GM19455 (cell line): ENCODE results near the gene FAM117A.
"Not testable (repeated sequence)": the region's sequence is repeated elsewhere in the genome, so short reads cannot be mapped to it uniquely, and the experiment has no call there.

ENCODE experiments used
- ATAC-seq: cut with Tn5 transposase; IDR thresholded peaks from one replicate; pipeline ENCODE4 v1.9.1; 2021; ENCODE audit not compliant: unreplicated experiment

Gene FAM117A

DNA sequence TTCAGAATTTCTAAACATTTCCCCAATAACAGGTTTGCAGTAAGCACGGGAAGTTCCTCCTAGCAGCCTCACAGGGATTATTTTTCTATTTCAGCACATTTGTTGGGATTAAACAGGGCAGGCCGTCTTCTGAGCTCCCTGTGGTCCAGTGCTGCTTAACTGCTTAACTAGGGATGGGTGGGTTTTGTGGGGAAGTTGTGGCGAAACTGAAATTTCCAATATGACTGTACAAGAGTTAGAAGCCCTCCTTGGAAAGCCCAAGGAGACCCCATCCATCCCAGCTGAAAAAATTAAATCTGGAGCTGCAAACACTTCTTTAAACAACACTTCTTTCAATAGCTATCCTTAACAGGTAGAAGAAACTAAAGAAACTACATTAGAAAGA, 22.2 kb downstream of the FAM117A start:
- ATAC-seq: no peak

DNA sequence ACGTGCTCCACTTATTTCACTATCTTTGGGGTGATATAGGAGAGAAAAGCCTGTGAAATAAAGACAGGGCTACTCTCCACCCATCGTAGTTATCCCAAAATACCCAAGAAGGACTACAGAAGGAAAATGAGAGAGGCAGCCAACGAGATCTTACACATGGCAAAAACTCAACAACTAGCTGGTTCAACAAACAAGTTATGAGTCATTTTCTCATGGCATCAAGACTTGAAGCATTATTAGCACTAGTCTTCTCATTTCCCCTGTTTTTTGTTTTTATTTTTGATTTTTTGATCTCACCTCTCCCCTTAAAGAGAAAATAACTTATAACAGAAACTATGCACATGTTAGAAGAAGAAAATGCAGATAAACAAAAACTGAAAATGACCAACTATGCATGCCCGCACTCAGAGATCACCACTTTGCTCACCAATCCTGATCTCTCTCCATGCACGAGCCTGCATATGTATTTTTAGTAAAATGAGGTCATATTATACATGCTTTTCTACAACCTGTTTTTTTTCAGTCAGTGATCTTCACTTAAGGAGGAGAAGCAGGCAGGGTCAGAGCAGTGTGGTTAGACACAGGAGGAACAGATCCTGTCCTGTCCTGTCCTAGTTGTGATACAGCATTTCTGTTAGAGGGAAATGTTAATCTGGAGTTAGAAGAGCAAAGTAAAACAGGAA, 22.8 kb downstream of the FAM117A start:
- ATAC-seq: no peak

DNA sequence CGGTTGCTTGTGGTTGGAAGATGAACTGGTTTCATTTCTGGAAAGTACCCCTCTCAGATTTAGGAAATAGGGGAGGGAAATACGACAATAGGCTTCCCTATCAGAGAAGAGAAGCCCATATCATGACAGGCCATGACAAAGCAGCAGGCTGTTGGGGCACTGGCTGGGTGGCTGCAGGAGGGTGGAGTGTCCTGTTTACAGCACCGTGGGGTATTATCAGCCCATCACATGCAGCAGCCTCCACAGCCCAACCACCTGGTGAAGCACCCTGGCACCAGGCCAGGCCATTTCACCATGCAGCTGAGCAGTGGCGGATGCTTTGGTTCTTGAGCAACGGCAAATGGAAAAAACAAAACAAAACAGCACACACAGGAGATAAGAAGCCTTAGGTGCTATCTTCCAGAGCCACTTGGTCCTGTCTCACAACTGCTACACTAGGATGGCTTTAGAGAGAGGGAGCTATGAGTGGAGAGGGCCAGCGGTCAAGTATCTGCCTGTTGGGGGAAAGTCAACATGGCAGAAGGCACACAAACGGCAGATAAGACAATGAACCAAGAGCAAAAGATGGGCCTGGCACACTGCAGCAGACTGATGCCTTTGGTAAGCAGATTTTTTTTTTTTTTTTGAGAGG, 24.2 kb downstream of the FAM117A start:
- no peak for ATAC-seq

DNA sequence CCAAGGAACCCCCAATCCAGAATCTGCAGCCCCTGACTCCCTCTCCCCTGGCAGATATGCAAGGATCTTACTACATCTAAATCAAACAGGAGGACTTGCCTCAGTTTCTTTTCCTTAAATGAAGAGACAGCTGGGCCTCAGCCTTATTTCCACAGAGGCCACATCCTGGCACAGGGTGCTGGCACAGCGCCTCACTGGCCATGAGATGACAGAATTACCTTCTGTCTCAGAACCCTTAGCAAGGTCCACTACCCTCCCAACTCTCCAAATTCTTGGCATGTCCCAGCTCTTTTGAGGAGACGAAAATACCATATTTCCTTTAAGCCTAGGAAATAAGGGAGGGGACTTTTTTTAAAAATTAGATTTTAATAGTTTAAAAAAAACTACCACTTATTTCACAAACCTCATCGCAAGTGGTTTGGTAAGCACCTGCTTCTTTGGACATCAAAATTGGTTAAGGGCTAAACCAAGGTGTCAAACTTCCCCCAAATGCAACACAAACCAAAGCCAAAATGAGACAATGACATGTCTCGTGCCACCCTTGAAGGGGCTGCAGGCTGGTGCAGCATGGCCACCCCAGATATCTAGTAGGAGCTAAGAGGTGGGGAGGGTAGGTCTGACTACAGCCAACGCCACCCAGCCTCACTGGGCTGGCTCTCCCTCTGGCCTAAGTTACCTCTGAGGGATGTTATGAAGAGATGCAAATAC, 25.3 kb downstream of the FAM117A start:
- no peak for ATAC-seq

DNA sequence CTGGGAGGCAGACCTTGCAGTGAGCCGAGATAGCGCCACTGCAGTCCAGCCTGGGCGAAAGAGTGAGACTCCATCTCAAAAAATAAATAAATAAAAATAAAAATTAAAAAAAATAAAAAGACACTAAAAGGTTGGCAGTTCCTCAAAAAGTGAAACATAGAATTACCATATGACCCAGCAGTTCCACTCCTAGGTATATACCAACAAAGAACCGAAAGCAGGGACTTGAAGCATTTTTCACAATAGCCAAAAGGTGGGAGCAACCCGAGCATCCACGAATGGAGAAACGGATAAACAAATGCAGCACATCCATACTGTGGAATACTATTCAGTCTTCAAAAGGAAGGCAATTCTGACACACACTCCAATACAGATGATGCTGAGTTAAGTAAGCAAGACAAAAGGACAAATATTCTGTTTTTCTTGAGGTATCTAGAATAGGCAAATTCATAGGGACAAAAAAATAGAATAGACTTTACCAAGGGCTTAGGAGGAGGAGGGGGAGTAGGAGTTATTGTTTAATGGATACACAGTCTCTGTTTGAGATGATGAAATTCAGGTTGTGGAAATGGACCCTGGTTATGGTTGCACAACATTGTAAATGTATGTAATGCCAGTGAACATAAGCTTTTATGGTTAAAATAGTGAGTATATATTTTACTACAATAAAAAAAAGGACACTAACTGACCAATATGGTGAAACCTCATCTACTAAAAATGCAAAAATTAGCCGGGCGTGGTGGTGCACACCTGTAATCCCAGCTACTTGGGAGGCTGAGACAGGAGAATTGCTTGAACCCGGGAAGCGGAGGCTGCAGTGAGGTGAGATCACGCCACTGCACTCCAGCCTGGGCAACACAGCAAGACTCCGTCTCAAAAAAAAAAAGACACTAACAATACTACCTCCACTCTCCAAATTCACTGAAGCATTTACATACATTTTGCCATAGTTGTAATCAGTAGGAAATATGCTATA, 29.1 kb downstream of the FAM117A start:
- no peak for ATAC-seq

DNA sequence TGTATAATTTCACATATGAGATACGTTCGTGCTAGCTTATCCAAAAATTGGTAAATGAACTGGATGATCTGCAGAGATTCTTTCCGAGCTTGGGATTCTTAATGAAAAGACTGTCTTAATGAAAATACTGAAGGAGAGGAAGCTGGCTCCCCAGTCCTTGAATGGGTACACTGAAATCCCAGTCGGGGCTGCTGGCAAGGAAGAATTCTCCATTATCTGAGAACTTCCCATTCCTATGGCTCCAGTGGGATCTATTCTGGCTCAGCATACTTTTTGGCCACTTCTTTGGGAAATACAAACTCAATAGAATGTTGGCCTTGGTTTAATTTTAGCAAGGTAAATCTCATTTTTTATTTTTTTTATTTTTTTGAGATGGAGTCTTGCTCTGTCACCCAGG, 32.5 kb downstream of the FAM117A start:
- no peak for ATAC-seq

DNA sequence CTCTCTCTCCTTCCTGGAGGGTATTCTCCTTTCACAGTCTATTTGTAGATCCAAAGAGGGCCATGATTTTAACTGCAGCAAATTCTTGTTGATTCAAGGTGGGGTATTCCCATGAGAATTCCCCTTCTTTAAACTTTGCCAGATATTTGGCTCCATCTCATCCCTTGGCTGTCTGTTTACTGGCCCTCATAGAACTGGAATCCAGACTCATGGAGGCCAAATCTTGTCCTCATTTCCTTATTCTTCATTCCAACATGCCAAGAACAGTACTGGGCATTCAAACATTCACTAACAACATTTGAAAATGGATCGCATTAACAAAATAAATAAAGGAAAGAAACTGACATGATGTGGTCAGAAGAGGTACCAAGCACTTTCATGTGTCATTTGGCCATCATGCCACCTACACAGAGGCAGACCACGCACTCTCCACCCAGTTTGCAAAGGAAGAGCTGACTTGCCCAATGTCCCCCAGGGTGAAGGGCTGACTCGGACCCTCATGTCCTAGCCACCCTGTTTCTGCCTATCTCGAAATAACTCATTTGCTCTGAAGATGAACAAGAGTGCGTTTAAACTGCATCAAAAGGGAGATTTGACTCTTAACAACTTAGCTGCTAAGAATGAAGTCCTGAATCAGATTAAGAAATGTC, 33.0 kb downstream of the FAM117A start:
- no peak for ATAC-seq

DNA sequence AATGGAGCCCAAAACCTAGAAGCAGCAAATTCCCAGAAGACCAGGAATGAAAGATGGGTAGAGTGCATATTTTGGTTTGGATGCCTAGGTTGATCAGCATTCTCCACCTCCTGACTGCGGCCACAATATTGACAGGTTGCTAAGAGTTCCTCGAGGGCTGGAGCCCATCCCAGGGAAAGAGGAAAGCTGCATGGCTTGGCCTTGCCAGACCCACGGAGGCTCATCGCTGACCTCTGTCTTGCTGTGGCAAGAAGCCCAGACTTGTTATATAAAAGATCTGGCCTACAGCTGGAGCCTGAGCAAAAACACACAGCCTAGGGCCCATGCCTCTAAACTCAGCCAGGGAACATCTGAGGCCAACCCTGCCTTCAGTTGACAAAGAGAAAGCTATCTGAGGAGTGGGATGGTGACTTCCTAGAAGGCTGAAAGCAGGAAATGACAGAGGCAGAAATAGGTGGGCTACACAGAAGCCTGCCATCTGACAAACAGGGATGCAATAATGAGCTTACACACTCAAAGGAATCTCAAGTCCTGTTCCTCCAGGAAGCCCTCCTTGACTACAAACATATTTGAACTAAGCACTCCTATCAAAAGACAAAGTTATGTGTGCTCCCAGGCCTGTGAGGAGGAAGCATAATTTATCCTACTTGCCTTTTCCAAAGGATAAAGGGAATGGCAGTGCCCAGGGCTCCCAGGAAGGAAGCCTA, 33.7 kb downstream of the FAM117A start:
- ATAC-seq: no peak

DNA sequence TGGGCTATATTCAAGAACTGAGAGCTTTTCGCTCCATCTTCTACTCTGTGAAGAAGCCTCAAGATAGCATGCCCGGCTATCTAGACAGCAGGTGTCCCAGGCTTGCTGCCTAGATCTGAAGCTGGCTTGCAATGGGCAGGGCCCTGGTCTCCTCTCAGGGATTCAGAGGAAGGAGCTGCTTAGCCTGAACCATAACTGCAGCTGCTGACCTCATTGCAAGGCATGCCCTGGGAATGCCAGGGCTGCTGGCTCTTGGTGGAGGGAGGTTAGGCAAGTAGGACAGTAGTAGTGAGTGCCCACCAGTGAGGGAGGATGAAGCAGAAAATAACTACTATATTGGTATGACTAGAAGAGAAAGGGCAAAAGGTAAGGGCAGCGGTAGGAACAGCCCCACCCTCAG, 34.9 kb downstream of the FAM117A start:
- ATAC-seq: no peak

DNA sequence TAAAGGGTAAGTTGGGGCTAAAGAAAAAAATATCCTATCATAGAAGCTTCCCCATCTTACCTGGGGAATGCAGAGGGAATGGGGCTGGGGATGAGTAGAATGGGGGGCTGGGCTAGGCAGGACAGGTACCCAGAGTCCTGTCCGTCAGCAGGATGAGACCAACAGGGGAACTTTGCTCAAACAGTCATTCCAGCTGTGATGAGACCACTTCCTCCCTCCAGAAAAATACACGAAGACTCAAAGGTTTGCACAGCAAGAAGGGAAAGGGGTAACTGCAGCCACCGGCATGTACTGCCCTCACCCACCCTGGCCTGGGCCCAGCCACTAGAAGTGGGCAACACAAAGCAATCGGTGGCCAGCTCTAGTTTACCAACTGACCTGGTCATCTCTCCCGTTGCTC, 35.5 kb downstream of the FAM117A start:
- ATAC-seq: no peak

DNA sequence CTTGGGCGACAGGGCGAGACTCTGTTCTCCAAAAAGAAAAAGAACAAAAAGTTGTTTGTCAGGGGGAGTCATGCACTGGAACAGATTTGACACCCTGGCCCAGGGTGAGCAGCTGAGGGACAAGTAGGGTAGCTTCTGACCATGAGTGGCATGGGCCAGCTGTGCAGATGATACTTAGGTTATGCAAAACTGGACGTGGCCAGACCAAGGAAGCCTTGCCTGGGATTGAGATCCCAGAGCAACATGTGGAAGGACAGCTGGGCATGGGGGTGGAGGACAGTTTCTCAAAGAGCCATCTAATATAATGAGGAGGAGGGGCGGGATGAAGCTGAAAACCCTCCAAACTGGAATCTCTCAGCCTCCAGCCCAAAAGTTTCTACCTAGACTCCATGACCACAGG, 36.6 kb downstream of the FAM117A start:
- ATAC-seq: no peak

DNA sequence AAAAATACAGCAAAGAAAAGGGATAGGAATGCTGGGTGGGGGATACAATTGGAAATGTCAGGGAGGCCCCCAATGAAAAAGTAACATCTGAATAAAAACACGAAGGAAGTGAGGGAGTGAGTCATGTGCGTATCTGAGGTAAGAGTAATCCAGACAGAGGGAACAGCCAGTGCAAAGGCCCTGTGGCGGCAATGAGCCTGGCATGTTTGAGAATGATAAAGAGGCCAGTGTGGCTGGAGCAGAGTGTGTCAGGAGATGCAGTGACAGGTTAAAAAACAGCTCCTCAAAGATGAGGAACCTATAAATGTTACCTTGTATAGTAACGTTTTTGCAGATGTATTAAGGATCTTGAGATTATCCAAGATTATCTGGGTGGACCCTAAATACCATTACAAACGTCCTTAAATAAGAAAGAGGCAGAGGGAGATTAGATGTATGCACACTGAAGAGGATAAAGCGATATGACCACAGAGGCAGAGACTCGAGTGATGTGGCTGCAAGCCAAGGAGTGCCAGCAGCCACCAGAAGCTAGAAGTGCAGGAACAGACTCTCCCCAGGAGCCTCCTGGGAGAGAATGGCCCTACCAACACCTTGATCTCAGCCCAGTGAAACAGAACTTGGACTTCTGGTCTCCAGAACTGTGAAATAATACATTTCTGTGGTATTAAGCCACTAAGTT, 38.3 kb downstream of the FAM117A start:
- no peak for ATAC-seq

DNA sequence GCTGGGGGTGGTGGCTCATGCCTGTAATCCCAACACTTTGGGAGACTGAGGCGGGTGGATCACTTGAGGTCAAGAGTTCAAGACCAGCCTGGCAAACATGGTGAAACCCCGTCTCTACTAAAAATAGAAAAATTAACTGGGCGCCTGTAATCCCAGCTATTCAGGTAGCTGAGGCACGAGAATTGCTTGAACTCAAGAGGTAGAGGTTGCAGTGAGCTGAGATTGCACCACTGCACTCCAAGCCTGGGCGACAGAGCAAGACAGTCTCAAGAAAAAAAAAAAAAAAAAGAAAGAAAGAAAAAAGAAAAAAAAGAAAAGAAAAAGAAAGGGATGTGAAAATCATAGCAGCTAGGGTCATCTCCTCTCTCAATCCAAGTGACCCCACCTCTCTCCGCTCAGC, 39.4 kb downstream of the FAM117A start:
- not testable (repeated sequence) for ATAC-seq

DNA sequence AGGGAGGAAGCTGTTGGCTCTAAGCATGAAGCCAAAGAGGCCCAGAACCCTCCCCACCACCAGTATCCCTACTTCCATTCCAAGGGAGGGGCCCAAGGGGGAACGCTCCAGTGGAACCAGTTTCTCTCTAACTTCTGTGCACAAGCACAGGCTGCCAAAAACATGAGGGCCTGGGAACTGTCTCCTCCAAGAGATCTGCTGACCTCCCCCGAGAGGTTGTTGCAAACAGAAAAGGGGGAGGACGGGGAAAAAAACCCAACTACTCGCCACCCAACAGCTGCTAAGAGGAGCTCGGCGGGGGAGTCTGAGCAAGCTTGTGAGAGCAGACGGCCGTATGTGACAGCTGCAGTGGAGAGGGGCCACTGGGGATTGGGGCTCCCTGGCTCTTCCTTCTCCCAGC, 40.5 kb downstream of the FAM117A start:
- ATAC-seq: no peak

DNA sequence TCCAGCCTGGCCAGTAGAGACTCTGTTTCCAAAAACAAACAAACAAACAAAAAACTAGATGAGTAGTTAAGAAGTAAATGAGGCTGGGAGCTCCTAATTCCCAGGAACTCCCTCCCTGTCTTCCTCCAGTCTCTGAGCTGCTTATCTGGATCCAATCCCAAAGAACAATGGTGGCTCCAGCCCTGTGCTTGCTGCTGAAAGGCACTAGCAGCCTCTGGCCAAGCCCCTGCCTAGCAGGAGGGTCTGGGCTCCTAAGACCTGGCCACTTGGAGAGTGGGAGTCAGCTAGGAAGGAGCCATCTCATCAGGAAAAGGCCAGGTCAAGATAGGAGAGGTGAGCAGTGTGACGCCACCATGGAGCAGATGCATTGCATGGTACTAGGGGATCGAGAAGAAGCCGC, 41.9 kb downstream of the FAM117A start:
- ATAC-seq: no peak

DNA sequence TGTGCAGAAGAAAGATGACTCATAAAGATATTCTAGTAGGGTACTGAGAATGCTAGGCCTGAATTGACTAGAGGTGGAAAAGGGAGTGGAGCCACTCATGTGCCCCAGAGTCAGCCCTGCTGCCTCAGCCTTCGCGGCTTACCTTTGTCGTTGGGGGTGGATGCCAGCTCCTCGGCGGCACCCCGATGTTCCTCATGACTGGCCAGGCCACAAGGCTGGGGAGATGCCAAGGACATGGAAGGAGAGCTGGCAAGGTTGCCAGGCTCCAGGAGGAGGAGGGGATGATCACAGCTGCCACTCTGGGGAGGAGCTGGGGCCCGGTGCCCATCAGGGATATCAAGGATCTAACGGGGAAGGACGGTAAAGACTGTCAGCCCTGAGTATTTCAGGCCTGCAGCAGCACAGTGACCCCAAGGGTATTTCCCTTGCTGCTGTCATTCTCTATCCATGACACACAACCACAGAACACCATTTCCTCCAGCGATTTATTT, 46.5 kb downstream of the FAM117A start:
- ATAC-seq: no peak

DNA sequence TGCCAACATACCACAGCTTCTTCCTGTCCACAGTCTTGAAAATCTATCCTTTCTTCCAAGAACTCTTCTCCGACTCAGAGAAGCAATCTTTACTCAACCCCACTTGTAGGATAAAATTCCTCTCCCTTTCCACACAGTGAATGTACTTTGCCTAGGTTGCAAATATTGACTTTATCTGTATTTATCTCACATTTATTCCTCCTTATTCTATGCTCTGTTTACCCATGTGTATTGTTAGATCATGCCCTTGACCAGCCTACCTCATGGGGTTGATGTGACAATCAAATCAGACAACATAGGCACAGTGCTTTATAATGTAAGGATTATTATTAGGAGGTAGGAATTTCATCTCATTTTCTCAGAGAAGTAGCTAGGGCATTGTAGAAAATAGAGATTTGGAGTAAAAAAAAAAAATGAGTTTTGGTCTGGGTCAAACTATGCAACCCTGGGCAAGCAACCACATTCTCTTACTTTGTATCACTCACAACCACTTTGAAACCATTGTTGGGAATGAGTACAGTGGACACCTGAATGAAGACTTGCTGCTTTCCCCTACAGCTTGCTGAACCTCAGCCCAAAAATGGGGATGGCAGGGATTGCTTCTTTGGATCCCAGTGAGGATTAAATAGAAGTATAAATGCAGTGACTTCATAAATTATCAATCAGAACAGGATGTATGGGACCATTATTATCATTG, 47.1 kb downstream of the FAM117A start:
- no peak for ATAC-seq

DNA sequence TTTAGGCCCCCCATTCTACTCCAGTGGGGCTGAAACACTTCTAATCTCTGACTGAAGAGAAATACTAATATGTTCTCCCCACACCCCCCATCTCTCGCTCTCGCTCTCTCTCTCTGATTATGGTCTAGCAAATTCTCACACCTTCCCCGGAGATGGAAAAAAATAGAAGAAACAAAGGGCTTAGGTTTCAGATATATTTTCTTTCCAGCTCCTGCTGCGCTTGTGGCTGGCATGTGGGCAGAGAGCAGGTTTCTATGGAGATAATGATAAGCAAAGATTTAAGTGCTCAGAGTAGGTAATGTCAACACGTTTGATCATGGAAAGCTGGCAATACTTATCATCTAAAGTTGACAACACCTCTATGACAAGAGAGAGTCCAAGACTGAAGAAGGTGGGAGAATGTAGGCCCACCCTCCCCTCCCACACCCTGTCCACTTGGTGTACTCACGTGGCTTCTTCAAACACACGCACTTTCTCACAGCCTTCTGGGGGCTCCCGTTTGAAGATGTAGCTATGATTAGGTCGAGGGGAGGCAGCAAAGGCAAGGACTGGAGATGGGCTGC, 48.1 kb downstream of the FAM117A start:
- no peak for ATAC-seq
